ENCODE results near the gene ZBED2.
A peak's percentile ranks its signal among the peaks of the same experiment; 100 is the strongest.

GRCh38 chr3:111621535-111621934 lies 26.4 kb upstream of the ZBED2 start:
- TF ChIP-seq MYC (IDR thresholded peaks at IDR 0.05; ENCODE audit: low read depth, low read length) (no peak), CTCF (IDR thresholded peaks at IDR 0.05; ENCODE audit: low read depth, low read length) (peak; percentile 58)

Data from NB4 (cell line).